Mesendoderm (in vitro differentiated cells): ENCODE measurements around the gene NOD1.

Experiments used
- DNase-seq: peaks from one replicate; pipeline ENCODE4 v3.0.0; 2013
- H2AK5ac ChIP-seq: 2 replicates; pipeline ENCODE4 v1.6.1; 2013; ENCODE audit warnings: low read length, inconsistent platforms
- H2BK120ac ChIP-seq: 2 replicates; pipeline ENCODE4 v1.6.1; 2013; ENCODE audit warnings: low read depth, mild to moderate bottlenecking, low read length, moderate library complexity, mixed read lengths
- H2BK15ac ChIP-seq: replicated peaks from 2 replicates; pipeline ENCODE4 v1.6.1; 2013; ENCODE audit warnings: low read depth, mild to moderate bottlenecking, moderate library complexity
- H2BK5ac ChIP-seq: 2 replicates; pipeline ENCODE4 v1.6.1; 2013; ENCODE audit warnings: low read length, inconsistent platforms
- H3K18ac ChIP-seq: 2 replicates; pipeline ENCODE4 v1.6.1; 2013; ENCODE audit warnings: mild to moderate bottlenecking, low read length, mixed read lengths
- H3K23ac ChIP-seq: one replicate; pipeline ENCODE4 v1.6.1; 2013; ENCODE audit warnings: low read length
- H3K27ac ChIP-seq: 2 replicates; pipeline ENCODE4 v1.5.1; 2013; ENCODE audit warnings: low read depth, mild to moderate bottlenecking, inconsistent platforms, low read length, moderate library complexity
- H3K27me3 ChIP-seq: 2 replicates; pipeline ENCODE4 v1.6.1; 2013; ENCODE audit warnings: low read length, control low read depth, mild to moderate bottlenecking, inconsistent platforms; ENCODE audit not compliant: insufficient read depth, poor library complexity
- H3K36me3 ChIP-seq: 2 replicates; pipeline ENCODE4 v1.6.1; 2013; ENCODE audit warnings: low read length, inconsistent platforms; ENCODE audit not compliant: control insufficient read depth, insufficient read depth
- H3K4ac ChIP-seq: one replicate; pipeline ENCODE4 v1.6.1; 2013; ENCODE audit warnings: low read depth, mild to moderate bottlenecking, low read length, moderate library complexity
- H3K4me1 ChIP-seq: 2 replicates; pipeline ENCODE4 v1.6.1; 2013; ENCODE audit warnings: low read depth, low read length, inconsistent platforms; ENCODE audit not compliant: control insufficient read depth
- H3K4me2 ChIP-seq: 2 replicates; pipeline ENCODE4 v1.6.1; 2013; ENCODE audit warnings: low read length
- H3K4me3 ChIP-seq: 2 replicates; pipeline ENCODE4 v1.5.1; 2013; ENCODE audit warnings: mild to moderate bottlenecking, low read length
- H3K56ac ChIP-seq: one replicate; pipeline ENCODE4 v1.6.1; 2013; ENCODE audit warnings: low read length
- H3K79me1 ChIP-seq: 2 replicates; pipeline ENCODE4 v1.6.1; 2013; ENCODE audit warnings: low read length, inconsistent platforms
- H3K79me2 ChIP-seq: 2 replicates; pipeline ENCODE4 v1.6.1; 2013; ENCODE audit warnings: mild to moderate bottlenecking, low read length; ENCODE audit not compliant: control insufficient read depth, insufficient read depth
- H3K9ac ChIP-seq: 2 replicates; pipeline ENCODE4 v1.6.1; 2013; ENCODE audit warnings: low read length, inconsistent platforms
- H4K5ac ChIP-seq: one replicate; pipeline ENCODE4 v1.6.1; 2013; ENCODE audit warnings: low read length
- H4K8ac ChIP-seq: one replicate; pipeline ENCODE4 v1.6.1; 2013; ENCODE audit warnings: low read depth, mild to moderate bottlenecking, control low read depth, low read length, moderate library complexity
- WGBS: extraction: QIAGEN DNeasy Blood & Tissue Kit; methylation state at CpG from one replicate; pipeline ENCODE4 v1.1.7; 2013; ENCODE audit warnings: low lambda C conversion rate, missing lambda C conversion rate; ENCODE audit not compliant: insufficient coverage; ENCODE audit errors: extremely low coverage; 5-methylcytosine and 5-hydroxymethylcytosine counted together

The NOD1 gene

GRCh38 chr7:30452280-30452930, 26.2 kb downstream of the NOD1 start:
- Histone ChIP-seq H2BK15ac (no peak overlapping the region), H3K23ac (no peak overlapping the region), H2BK5ac (no peak overlapping the region), H2AK5ac (no peak overlapping the region), H3K79me1 (no peaks in the 10 kb centered on the region), H3K18ac (no peak overlapping the region), H3K36me3 (no peaks in the 10 kb centered on the region), H4K5ac (no peak overlapping the region), H3K4me2 (no peak overlapping the region), H2BK120ac (no peak overlapping the region), H3K27ac (no peak overlapping the region), H3K27me3 (no peaks in the 10 kb centered on the region), H3K79me2 (no peaks in the 10 kb centered on the region), H4K8ac (no peak overlapping the region), H3K56ac (no peak overlapping the region), H3K9ac (no peak overlapping the region), H3K4me1 (no peaks in the 10 kb centered on the region), H3K4ac (no peak overlapping the region), H3K4me3 (no peak overlapping the region)
- DNase-seq = no peak
- WGBS = no CpG with 5 or more reads among the region's 27 CpGs

GRCh38 chr7:30451539-30452279, 26.9 kb downstream of the NOD1 start:
- DNase-seq = no peak
- no peak overlapping the region for H2AK5ac ChIP-seq
- no peak overlapping the region for H3K27ac ChIP-seq

GRCh38 chr7:30450983-30451497, 27.5 kb downstream of the NOD1 start:
- Histone ChIP-seq H3K36me3 (no peaks in the 10 kb centered on the region), H2AK5ac (no peak overlapping the region), H2BK5ac (no peak overlapping the region), H3K27ac (no peak overlapping the region), H3K79me2 (no peaks in the 10 kb centered on the region), H2BK15ac (no peak overlapping the region), H3K27me3 (no peaks in the 10 kb centered on the region), H4K8ac (no peak overlapping the region), H3K4ac (no peak overlapping the region), H3K23ac (no peak overlapping the region), H3K56ac (no peak overlapping the region), H3K4me1 (no peaks in the 10 kb centered on the region), H3K79me1 (no peaks in the 10 kb centered on the region), H4K5ac (no peak overlapping the region), H3K4me2 (no peak overlapping the region), H3K9ac (no peak overlapping the region), H3K18ac (no peak overlapping the region), H3K4me3 (no peak overlapping the region), H2BK120ac (no peak overlapping the region)
- no peak for DNase-seq
- no CpG with 5 or more reads among the region's 22 CpGs for WGBS

More at GRCh38 chr7:30451539-30452279, 26.9 kb downstream of the NOD1 start:
- no peak overlapping the region for H3K56ac ChIP-seq
- no peak overlapping the region for H3K18ac ChIP-seq
- no peak overlapping the region for H3K23ac ChIP-seq
- no peak overlapping the region for H2BK120ac ChIP-seq
- no CpG with 5 or more reads among the region's 29 CpGs for WGBS
- H3K36me3 ChIP-seq = no peaks in the 10 kb centered on the region
- no peaks in the 10 kb centered on the region for H3K4me1 ChIP-seq
- H3K4me3 ChIP-seq = no peak overlapping the region
- no peak overlapping the region for H3K4me2 ChIP-seq
- H3K9ac ChIP-seq = no peak overlapping the region
- H3K4ac ChIP-seq = no peak overlapping the region
- no peak overlapping the region for H2BK5ac ChIP-seq
- H2BK15ac ChIP-seq = no peak overlapping the region
- H4K8ac ChIP-seq = no peak overlapping the region
- H3K79me2 ChIP-seq = no peaks in the 10 kb centered on the region
- H3K79me1 ChIP-seq = no peaks in the 10 kb centered on the region
- H4K5ac ChIP-seq = no peak overlapping the region
- H3K27me3 ChIP-seq = no peaks in the 10 kb centered on the region

- no peaks in the 10 kb centered on the region for H3K79me1 ChIP-seq
- no peak overlapping the region for H3K4me3 ChIP-seq
- DNase-seq = no peak
- no peaks in the 10 kb centered on the region for H3K36me3 ChIP-seq
- no peaks in the 10 kb centered on the region for H3K27me3 ChIP-seq
- H3K56ac ChIP-seq = no peak overlapping the region
- H4K5ac ChIP-seq = no peak overlapping the region
- no peak overlapping the region for H2BK15ac ChIP-seq
- no peak overlapping the region for H3K4me2 ChIP-seq
- no peak overlapping the region for H2BK120ac ChIP-seq
- no CpG with 5 or more reads among the region's 6 CpGs for WGBS
- no peak overlapping the region for H3K23ac ChIP-seq
- H3K27ac ChIP-seq = no peak overlapping the region
- H2AK5ac ChIP-seq = no peak overlapping the region
- H3K79me2 ChIP-seq = no peaks in the 10 kb centered on the region
- H3K4ac ChIP-seq = no peak overlapping the region
- no peak overlapping the region for H3K9ac ChIP-seq
- no peak overlapping the region for H3K18ac ChIP-seq
- H3K4me1 ChIP-seq = no peaks in the 10 kb centered on the region
- no peak overlapping the region for H4K8ac ChIP-seq
- no peak overlapping the region for H2BK5ac ChIP-seq
Measured at GRCh38 chr7:30450240-30450982, 28.2 kb downstream of the NOD1 start.

GRCh38 chr7:30448461-30449189, 30.0 kb downstream of the NOD1 start:
- H3K56ac ChIP-seq = no peak overlapping the region
- H2BK5ac ChIP-seq = no peak overlapping the region
- H2BK120ac ChIP-seq = no peak overlapping the region
- no peak overlapping the region for H4K5ac ChIP-seq
- H3K79me1 ChIP-seq = no peaks in the 10 kb centered on the region
- H3K4ac ChIP-seq = no peak overlapping the region
- H3K4me3 ChIP-seq = no peak overlapping the region
- no peak overlapping the region for H3K27ac ChIP-seq
- no peak overlapping the region for H2AK5ac ChIP-seq
- DNase-seq = no peak
- H2BK15ac ChIP-seq = no peak overlapping the region
- no peak overlapping the region for H3K4me2 ChIP-seq
- H3K79me2 ChIP-seq = no peaks in the 10 kb centered on the region
- H4K8ac ChIP-seq = no peak overlapping the region
- H3K23ac ChIP-seq = no peak overlapping the region
- no peaks in the 10 kb centered on the region for H3K36me3 ChIP-seq
- H3K4me1 ChIP-seq = no peaks in the 10 kb centered on the region
- H3K18ac ChIP-seq = no peak overlapping the region
- no peak overlapping the region for H3K9ac ChIP-seq
- WGBS = no CpG with 5 or more reads among the region's 10 CpGs
- H3K27me3 ChIP-seq = no peaks in the 10 kb centered on the region
